SH-SY5Y (cell line): ENCODE data around the gene HFM1.

ENCODE experiments used
- GATA2 ChIP-seq: IDR thresholded peaks from 2 replicates; pipeline ENCODE4 v1.6.1; 2011; ENCODE audit warnings: mild to moderate bottlenecking, low read depth, low read length
- GATA3 ChIP-seq: IDR thresholded peaks from 2 replicates; pipeline ENCODE4 v1.6.1; 2011; ENCODE audit warnings: low read depth, mild to moderate bottlenecking, low read length, moderate library complexity

GRCh38 chr1:91307784-91308409 lies 96.7 kb downstream of the HFM1 start:
- TF ChIP-seq GATA2 (no peak), GATA3 (no peak)
